Kidney glomerular epithelial cell (primary cell): Measurements from ENCODE around the gene SESN3.
"Not testable (repeated sequence)": the region's sequence is repeated elsewhere in the genome, so short reads cannot be mapped to it uniquely, and the experiment has no call there.

Experiments used
- DNase-seq: peaks from one replicate; lab custom pipeline; 2025; lab: John Stamatoyannopoulos, UW

The SESN3 gene, protein sequence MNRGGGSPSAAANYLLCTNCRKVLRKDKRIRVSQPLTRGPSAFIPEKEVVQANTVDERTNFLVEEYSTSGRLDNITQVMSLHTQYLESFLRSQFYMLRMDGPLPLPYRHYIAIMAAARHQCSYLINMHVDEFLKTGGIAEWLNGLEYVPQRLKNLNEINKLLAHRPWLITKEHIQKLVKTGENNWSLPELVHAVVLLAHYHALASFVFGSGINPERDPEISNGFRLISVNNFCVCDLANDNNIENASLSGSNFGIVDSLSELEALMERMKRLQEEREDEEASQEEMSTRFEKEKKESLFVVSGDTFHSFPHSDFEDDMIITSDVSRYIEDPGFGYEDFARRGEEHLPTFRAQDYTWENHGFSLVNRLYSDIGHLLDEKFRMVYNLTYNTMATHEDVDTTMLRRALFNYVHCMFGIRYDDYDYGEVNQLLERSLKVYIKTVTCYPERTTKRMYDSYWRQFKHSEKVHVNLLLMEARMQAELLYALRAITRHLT

DNA sequence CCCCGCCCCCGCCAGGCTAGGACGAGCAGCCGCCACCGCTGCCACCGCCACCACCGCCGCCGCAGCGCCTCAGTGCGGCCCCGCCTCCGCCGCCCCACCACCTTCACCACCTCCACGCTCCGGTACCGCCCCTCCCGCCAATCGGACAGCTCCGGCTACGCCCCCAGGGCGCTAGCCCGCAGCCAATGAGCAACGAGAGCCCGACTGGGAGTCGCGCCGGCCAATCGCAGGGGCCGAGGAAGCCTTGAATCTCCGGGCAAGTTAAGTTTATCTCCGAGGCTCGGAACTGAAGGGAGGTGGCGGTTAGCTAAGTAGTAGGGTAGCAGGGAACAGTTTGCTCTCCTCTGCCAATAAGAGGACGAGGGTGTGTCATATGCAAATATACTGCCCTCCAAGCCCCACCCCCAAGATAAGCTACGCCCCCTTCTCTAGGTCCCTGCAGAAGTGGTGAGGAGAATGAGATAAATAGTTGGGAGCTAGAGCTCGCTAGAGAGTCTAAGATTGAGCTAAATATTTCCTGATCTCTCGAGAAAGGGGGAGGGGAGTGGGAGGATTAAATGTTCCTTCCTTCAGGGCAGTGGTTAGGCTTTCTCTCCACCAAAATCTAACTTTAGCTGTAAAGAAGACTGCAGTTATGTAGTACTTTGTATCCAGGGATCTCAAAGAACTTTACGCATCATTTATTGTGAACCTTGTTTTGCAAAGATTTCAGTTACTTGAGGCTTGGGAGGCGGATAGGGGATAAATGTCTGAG lies at the start of gene SESN3:
Gene SESN3 (minus strand): TSS at position 76 of the 754 bp plus-strand sequence. CDS start 342 bp downstream, outside the sequence.
- DNase-seq, result peak; percentile 99

DNA sequence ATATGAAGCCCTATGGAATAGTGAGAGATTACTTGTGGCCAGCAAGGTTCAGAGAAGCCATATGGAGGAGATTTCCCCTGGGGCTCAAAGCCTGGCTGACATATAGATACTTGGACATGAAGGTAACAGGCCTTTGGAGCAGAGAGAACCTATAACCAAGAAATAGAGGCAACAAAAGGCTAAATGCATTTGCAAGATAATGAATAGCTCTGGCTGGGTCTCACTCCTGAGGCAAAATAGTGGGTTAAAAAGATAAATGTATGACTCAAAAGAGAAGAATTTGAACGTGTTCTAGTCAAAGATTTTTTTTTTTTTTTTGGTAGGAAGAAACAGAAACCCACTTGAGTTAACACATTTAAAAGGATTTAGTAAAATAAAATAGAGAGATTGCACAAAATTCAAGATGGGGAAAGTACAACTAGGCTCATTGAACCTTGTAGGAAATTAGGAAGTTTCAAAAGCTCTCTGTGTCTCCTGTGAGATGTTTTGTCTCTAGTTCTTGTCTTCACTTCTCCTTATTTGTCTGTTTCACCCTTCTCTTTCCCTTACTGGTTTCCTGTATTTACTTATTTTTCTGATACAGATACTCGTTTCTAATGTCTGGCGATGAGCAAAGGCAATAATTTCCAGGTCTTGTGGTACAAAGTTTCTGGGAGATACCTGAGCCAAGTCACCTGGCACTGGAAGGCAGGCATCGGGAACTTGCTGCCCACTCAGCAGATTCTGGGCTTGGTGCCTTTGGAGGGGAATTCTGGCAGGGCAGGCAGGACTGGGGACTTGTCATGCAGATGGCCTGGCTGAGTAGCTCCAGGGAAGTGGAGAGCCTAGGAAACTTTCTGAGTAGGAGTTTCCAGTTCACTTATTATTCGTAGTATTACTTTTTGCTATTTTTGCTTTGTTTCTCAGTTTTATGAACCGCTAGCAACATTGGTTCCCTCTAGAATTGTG lies 49.2 kb upstream of the SESN3 start:
- DNase-seq, result peak; percentile 36

DNA sequence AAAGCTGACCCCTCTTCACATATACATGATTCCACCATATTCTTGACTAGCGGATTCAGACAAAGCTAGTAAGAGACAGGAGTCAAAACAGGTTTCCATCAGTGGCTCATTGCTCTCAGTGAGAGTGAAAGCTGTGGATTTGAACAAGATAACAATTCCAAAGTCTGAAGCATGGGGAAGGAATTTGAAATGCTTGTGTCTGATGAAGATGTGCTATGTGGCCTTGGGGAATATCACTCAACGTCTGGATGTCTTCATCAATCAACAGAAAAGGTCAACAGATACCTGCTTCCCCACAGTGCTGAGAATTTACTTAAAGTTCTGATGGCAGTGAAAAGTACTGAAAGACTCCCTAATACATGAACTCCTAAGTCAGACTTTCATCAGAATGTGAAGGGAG lies 46.9 kb upstream of the SESN3 start:
- DNase-seq, result no peak

DNA sequence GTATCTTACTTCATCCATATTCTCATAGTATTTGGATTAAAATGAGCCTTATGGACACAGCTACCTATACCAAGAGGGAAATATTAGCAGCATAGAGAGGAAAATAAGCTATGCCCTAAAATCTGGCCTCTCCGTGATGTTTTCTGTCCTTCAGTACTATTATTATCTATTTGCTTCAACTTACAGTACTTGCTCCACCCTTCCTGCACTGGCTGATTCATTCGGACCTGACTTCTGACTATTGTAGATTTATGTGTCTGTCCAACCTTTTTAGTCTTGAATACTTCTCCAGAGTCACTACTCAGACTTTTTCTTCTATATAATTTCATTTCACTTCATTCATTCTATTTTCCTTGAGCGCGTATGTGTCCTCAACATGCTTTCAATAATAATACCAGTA lies 45.1 kb upstream of the SESN3 start:
- no peak for DNase-seq

DNA sequence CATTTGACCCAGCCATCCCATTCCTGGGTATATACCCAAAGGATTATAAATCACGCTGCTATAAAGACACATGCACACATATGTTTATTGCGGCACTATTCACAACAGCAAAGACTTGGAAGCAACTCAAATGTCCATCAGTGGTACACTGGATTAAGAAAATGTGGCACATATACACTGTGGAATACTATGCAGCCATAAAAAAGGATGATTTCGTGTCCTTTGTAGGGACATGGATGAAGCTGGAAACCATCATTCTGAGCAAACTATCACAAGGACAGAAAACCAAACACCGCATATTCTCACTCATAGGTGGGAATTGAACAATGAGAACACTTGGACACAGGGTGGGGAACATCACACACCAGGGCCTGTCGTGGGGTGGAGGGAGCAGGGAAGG lies 42.6 kb upstream of the SESN3 start:
- not testable (repeated sequence) for DNase-seq

DNA sequence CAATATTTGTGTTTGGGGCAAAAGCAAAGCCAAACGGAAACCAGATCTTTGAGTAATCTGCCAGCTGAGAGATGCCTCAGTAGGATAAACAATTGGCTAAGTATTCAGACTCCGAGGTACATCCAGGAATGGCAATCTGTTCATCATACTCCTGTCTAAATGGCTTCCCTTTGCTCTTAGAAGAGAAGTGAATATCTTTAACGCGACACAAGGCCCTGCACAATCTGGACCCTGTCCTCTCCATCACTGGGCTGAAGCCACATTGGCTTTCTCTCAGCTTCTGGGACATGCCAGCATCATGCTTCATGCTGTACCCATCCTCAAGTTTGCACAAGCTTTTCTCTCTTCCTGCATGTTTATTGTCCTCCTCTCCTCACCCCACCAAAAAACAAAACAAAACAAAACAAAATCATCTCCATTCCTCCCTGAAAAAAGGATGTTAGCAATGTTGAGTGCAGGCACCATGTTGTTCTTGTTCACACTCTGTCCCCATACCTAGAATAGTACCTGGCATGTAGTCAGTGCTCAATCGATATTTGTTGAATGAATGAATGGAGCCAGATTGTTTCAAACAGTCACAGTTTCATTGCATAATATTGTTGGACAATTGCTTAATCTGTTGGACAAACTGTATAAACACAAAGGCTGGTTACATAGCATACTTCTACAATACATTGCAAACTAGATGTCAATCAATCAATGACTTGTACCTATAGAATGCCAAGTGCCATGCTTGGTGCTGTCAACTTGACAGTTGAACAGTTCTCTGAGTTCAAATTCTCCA lies 38.2 kb upstream of the SESN3 start:
- DNase-seq, result no peak

DNA sequence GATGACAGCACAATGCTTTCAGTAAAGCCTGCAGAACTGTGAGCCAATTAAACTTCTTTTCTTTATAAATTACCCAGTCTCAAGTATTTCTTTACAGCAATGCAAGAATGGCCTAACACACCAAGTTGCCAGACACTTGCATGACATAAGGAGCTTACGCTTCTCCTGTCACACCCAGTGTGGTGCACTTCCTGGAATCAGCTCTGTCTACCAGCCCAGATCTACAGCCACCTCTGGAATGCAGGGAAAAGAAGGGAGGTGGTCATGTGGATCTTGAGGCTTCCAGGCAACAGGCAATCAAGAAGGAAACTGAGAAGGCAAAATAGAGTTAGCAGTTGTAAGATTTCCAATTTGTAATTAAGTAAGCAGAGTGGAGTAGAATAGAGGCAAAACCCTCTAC lies 37.4 kb upstream of the SESN3 start:
- no peak for DNase-seq

DNA sequence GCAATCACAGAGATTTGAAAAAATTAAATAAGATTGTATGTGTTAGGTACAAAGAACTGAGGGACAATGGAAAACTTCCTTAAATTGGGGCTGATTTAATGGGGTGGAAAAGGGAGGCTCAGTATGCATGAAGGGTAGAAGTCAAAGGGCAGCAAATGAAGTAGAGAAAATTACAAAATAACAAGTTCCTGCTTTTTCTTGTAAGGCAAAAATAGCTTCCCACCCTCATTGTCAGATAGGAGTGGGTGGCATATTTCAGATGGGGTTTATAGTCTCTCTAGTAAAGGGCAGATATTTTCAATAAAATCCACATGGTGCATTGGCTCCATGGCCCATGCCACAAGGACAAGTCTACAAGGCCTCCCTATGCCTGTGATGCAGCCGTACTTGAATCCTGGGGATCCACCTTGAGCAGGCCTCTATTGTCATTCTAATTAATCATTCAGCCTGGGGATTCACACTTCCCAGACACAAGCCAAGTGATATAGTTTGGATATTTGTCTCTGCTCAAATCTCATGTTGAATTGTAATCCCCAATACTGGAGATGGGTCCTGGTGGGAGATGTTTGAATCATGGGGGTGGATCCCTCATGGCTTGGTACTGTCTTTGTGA lies 36.7 kb upstream of the SESN3 start:
- no peak for DNase-seq

DNA sequence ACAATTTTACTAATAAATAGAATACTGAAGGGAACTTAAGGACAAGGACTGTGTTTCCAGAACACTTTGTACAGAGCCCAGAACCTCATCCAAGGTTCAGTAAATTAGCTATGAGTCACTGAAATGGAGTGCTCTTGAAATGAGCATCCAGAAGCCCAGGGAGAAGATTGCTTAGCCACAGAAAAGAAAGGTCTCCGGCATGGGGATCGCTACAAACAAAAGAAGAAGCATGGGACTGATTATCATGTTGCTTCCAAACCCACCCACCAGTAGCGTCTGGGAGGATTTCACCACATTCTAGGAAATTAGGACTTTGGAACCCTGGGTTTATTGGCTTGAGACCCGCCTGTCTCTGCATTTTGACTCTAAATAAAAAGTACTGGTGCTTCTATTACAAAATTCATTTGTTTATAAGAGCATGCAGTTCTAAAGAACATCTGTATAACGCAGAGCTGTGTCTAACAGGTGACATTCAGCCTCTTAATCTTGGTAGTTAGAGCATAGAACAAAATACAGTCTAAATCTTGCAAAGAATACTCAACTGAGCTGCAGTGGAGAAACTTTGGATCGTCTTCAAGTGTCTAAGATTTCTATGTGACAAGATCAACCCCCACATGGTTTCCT lies 35.9 kb upstream of the SESN3 start:
- DNase-seq, result no peak

DNA sequence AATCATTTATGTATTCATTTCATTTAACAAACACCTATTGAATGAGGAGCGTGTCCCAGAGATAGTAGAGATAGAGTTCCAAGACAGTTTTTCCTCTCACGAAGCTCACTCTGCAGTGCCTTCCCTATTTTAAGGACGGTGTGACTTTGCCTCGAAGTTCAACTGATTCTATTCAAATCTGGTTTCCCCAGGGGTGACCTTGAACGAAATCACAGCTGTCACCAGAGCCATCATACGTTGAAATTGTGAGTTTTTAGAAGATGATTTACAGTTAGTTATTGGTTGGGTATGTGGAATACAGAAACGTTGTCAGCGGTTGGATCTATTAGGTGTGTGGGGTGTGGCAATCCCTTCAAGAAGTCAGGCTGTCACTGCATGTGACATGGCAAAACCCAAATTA lies 33.9 kb upstream of the SESN3 start:
- DNase-seq, result no peak

DNA sequence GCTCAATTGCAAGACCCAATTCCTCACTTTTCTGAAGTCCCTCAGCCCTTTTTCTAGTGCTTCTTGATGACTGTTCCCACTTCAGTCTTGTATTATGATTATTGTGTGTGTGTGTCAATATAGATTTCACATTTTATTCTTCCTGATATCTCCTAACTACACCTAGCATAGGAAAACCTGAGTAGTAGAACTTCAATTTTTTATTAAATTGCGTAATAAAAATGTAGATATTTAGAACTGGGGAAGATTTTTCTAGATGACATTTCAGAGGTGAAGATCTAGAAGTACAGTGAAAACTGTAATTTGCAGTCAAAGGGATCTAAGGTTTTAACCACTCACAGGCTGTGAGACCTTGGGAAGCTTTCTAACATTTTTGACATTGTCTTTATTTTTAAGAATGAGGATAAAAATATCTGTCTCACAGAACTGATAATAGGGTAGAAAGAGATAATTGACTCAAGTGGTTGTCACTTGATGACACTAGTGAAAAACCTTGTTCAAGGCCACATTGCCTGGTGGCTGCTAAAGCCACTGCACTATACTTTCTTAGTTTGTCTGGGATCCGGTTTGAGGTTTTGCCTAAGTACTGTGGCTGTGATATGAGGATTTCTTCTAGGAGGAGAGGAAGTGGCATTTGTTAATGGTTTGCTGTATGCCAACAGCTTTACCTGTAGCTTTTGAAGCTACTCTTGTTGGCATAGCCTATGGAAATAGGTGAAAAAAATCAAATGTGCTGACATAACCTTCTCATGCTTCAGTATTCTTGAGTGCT lies 32.2 kb upstream of the SESN3 start:
- DNase-seq, result no peak

DNA sequence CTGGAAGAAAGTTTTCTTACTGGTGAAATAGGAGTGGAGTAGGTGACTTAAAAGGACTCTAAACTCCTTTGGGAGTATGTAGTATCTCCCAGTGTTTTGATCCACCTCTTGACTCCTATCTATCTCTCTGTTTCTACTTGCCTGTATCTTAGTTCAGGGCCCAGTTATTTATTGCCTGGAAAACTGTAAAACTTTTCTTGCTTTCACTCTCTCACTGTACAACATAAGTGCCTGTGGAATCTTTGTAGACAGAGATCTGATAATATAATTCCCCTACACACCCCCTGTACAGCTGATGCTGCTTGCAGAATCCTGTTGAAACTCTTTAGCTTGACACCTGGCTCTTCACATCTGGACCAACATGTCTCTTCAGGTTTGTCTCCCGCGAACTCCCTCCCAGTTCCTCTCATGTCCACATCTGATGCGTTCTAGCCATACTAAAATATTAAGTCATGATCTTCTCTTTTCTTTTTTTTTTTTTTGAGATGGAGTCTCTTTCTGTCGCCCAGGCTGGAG lies 26.5 kb upstream of the SESN3 start:
- DNase-seq, result no peak

DNA sequence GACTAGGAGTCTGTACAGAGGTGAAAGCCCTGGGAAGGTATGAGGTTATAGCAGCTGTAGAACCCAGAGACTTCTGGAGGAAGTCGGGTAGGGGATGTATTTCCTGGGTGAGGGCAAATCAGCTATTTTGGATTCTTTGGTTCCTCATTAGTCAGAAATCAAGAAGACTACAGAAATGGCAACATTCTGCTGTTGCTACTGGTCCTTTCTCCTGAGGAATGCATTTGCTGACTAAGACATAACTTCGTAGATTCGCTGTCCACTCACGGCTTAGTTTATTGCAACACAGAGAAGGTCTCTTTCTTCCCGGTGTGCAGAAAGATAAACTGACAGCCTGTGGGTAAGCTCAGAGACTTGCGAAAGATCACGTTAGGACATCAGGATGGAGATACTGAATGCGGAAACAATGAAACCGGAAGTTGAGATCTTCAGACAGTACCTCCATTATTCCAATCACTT lies 25.3 kb upstream of the SESN3 start:
- peak; percentile 22 for DNase-seq

DNA sequence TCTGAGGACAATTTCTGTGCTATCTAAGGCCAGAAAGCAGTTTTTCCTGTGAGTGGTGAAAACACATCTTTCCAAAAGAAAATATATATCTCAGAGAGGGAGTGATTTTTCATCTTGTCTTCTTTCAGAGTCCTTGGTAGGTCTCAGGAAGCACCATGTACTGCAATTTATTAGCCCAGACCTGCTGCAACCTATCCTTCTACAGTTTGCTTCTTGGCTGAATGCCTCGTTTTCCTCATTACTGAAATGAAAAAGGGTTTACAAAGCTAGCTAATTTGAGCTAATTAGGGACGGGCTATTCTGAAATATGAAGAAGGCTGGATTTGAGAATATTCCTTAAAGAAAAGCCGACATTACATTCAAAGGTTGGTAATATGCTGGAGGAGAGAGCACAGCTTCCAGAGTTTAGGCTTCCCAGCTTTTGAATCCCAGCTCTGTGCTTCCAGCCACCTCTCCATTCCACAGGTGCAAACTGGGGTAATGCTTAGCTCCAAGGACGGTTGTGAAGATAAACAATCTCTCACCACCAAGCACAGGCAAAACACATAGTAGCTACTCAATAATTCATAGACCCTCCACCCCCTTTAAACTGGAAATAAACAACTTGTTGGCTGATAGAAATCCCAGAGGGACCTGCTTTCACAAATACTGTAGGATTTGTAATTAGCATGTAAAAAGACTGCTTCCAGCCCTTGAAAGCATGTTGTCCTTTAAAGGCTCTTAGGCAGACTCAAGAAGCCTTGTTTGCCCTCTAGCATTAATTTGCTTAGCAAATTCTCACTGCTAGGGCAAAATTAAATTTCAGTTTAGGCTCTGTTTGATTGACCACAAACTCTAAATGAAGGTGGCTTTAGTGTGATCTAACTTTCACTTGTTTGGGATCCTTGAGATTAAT lies 24.5 kb upstream of the SESN3 start:
- no peak for DNase-seq

DNA sequence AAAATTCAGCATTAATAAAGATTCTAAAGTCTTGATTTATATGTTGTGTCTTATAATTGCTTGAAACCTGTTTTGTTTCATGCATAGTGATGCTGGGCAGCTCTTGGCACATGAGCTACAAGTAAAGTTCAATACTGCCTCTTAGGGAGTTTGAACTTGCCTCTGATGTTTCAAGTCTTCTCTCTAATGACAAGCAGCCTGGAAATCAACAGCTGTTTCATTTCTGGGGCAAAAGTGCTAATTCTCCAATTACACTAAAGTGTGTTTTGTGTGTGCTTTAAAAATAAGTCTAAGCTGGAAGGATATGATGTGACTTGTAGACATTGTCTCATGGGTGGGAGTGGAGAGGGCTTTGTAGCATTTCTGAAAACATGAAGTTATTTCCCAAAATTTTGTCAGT lies 23.7 kb upstream of the SESN3 start:
- no peak for DNase-seq

DNA sequence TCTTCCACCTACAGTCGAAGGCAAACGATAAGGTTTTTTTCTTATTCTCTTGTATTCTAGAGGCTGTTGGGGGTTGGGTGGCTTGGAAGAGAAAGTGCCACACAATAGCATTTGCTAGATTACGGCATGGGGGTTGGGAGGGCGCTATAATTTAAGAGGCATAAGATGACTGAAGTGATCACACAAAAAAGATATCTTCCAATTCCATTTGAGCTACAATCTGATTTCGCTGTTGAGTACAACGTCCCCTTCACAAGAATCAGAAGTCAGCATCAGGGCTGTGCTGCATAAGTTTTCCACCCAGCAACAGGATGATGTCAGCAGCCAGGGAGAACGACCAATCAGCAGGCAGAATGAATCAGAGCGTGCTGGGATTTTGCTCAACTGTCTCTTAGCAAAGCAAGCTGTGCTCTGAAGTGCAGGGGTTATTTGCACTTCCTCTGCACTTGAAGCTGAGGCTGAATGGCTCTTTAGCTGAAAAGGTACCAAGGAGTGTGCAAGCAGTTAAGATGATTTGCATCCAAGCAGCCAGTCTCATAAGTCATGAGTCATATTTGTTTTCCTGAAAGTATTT lies 23.2 kb upstream of the SESN3 start:
- peak; percentile 93 for DNase-seq

DNA sequence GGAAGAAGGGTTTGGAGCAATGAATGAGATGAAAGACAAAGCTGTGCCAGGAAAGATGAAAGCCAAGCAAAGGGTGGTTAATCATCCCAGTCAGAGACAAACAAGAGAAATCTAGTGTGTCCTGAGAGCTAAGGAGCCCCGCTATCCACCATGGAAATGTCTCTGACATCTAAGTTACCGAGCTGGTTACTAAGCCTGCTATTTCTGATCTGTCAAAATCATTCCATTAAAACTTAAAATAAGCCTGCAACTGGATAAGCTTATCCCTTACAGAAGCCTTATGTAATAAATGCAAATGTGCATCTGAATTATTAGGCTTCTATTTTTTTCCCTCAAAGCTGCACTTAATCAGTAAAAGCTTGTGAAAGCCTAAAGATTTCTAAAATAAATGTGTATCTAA lies 22.1 kb upstream of the SESN3 start:
- DNase-seq, result no peak

DNA sequence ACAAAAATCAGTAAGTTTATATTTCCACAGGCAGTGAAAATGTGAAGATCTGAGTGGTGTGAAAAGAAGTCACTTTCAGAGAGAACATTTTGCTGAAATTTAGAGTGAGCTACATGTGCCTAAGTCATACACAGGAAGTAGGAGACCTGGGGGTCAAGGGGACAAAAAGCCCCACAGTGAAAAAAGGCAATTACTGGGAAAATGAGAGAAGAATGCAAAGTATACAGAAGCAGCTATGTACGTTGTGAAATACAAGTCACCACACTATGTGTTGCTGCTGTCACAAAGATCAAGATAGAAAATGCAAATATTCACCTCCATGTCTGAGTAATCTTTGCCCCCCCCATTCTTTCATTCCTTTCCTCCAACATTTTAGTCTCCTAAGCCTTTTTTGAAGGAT lies 21.6 kb upstream of the SESN3 start:
- DNase-seq, result no peak
